ENCODE data around the gene BRD2. TPM values are rescaled to one million over a fixed set of nuclear protein-coding genes. Genes with fewer than 3 reads are reported as not detected.
A peak's percentile ranks its signal among the peaks of the same experiment; 100 is the strongest.

BRD2 gene
- total RNA-seq, 4 donors from 2014 or later = 110 to 152 (median 132) TPM

DNA sequence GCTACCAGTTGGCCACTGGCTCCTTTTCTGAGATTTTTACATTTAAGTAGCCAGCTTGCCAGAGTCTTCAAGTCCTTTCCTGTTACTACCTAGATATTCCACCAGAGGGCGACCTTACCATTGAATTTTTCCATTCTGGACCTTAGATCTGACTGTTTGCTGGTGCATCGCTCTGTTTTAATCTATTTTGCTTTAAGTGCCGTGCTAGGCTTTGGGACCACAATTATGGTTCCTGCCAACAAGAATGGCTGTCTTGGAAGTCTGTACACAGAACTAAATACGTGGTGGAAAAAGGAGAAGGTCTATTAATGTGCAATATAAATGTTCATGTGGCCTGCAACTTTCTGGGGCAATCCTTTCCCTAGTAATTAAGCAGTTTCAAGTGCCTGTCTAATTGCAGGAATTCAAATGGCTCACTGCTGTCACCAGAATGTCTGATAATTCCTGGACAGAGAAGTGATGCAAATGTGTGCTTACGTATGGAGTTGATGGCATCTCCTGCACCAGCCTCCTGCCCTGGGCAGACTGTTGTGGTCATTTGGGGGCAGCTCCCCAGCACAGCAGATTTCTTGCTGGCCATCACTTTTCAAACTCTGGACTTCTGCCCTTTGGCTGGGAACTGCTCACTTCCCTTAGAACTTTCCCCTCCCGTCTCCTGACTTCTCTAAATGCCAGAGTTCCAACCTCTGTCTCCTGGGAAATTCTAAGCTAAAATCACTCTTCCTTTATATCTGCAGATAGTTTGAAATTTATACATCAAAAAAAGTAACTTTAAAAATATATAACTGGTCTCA, 46.6 kb downstream of the BRD2 start:
- Histone ChIP-seq H3K9me3 (no peaks in the 10 kb centered on the region), H3K4me3 (no peak overlapping the region), H3K36me3 (no peaks in the 10 kb centered on the region), H3K27me3 (peaks cover 0 to 40% (median 0%) of the 10 kb centered on the region in 4 donors), H3K4me1 (peaks cover 0 to 22% (median 21%) of the 10 kb centered on the region in 3 donors), H3K27ac (peak overlapping the region in 2 of 4 donors; percentile 9 to 56)
- WGBS, 2 donors = 16 to 32% methylated on average over 6 of the region's 6 CpGs
- intact Hi-C loops (cut with DNase I) = no loop called here
- no peak for TF ChIP-seq POLR2A (IDR thresholded peaks at IDR 0.05)
- TF ChIP-seq, protein P1, sequence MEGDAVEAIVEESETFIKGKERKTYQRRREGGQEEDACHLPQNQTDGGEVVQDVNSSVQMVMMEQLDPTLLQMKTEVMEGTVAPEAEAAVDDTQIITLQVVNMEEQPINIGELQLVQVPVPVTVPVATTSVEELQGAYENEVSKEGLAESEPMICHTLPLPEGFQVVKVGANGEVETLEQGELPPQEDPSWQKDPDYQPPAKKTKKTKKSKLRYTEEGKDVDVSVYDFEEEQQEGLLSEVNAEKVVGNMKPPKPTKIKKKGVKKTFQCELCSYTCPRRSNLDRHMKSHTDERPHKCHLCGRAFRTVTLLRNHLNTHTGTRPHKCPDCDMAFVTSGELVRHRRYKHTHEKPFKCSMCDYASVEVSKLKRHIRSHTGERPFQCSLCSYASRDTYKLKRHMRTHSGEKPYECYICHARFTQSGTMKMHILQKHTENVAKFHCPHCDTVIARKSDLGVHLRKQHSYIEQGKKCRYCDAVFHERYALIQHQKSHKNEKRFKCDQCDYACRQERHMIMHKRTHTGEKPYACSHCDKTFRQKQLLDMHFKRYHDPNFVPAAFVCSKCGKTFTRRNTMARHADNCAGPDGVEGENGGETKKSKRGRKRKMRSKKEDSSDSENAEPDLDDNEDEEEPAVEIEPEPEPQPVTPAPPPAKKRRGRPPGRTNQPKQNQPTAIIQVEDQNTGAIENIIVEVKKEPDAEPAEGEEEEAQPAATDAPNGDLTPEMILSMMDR (IDR thresholded peaks at IDR 0.05) = peak; percentile 73 to 85 (median 82)
- no peak for DNase-seq

DNA sequence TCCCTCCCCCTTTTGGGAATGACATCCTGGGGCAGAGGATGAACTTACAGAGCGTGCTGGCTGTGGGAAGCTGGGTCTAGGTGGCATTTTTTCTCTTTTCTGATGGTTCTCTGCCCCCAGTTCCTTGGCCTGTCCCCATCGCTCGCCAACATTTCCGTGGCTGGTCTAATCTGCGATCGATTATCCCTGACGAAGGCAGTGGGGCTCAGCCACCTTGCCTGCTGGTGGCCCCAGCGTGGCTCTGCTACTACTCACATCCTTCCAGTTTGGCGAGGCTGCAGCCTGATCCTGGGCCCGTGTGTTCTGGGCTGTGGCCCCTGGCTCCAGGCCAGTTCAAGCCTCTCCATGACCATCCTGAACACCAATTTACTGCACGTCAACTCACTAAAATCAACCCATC, 47.4 kb downstream of the BRD2 start:
- intact Hi-C loops (cut with DNase I) = no loop called here
- Histone ChIP-seq H3K27me3 (peaks cover 0 to 32% (median 0%) of the 10 kb centered on the region in 4 donors), H3K4me3 (no peak overlapping the region), H3K36me3 (no peaks in the 10 kb centered on the region), H3K4me1 (peaks cover 0 to 28% (median 21%) of the 10 kb centered on the region in 3 donors), H3K27ac (peak overlapping the region in 1 of 4 donors; percentile 9), H3K9me3 (no peaks in the 10 kb centered on the region)
- DNase-seq = no peak
- 79 to 87% methylated on average over 11 of the region's 11 CpGs for WGBS, 2 donors
- TF ChIP-seq, protein P1 (IDR thresholded peaks at IDR 0.05) = no peak
- TF ChIP-seq POLR2A (IDR thresholded peaks at IDR 0.05) = no peak

DNA sequence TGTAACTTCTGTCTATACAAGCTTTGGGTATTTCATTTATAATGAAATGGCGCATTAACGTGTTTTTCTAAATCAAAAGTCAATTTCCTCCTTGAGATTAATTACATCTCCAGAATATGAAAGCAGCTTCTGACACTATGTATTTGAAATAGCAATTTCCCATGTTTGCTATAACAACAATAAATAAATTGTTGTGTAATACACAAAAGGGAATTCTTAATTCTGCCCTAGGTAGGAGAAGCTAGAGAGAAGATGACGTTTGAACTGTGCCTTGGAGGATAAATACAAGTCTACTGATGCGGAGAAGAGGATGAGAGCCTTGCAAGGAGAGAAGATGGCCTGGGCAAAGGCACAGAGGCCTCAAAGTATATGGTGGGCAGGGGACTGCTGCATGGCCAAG, 48.6 kb downstream of the BRD2 start:
- H3K9me3 ChIP-seq = no peaks in the 10 kb centered on the region
- TF ChIP-seq POLR2A (IDR thresholded peaks at IDR 0.05) = no peak
- TF ChIP-seq, protein P1 (IDR thresholded peaks at IDR 0.05) = no peak
- no peaks in the 10 kb centered on the region for H3K36me3 ChIP-seq
- DNase-seq = no peak
- H3K4me3 ChIP-seq = no peak overlapping the region
- H3K27ac ChIP-seq = peak overlapping the region in 2 of 4 donors; percentile 78 to 84
- peaks cover 0 to 27% (median 0%) of the 10 kb centered on the region in 4 donors for H3K27me3 ChIP-seq
- H3K4me1 ChIP-seq = peaks cover 0 to 28% (median 21%) of the 10 kb centered on the region in 3 donors
- intact Hi-C loops (cut with DNase I) = no loop called here
- 71 to 72% methylated on average over 4 of the region's 4 CpGs for WGBS, 2 donors

DNA sequence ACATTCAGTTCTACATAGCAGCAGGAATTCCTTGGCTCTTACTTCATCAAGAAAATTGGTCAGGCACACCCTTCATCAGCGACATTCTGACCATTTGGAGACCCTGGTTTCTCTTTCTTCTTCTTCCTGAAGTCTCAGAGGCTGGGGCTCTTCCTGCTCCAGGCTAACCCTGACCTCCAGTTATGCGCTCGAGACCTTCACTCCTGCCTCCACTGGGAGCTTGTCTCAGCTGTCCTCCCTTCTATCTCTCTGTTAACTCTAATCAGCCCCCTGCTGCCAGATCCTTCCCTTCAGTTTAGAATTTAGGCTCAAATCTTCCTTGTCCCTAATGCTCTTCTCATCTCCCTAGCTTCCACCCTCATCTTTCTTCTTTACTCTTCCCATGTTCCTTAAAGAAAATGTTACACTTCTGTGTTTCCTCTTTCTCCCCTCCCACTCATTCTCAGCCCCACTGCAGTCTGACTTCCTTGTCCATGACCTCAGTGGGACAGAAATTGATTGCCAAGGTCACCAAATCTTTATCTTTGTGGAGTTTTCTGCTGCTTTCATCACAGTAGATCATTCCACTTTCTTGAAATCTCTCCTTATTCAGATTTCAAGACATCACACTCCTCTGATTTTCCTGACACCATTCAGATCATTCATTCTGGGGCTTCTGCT, 49.4 kb downstream of the BRD2 start:
- TF ChIP-seq, protein P1 (IDR thresholded peaks at IDR 0.05) = no peak
- WGBS, 2 donors = 57 to 58% methylated on average over 3 of the region's 3 CpGs
- Histone ChIP-seq H3K36me3 (no peaks in the 10 kb centered on the region), H3K27ac (peak overlapping the region; percentile 19 to 84 (median 78)), H3K4me3 (no peak overlapping the region), H3K27me3 (peaks cover 0 to 27% (median 0%) of the 10 kb centered on the region in 4 donors), H3K4me1 (peaks cover 0 to 28% (median 21%) of the 10 kb centered on the region in 3 donors), H3K9me3 (no peaks in the 10 kb centered on the region)
- no peak for DNase-seq
- intact Hi-C loops (cut with DNase I) = no loop called here

DNA sequence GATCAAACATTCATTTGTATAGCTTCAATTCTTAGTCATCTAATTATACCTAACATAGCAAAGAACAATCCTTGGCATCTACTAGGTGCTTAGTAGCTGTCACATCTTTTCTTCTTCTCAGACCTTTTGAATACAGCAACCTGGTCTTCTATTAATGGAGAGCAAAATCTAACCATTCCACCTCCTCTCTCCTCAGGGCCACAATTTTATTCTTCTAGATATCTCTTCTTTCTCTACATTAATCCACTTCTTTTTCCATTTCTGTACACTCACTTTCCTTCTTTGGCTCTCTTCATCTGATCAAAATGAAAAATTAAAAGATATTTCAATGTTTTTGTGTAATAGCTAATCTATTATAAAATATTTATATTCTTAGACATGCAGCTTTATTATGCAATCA, 50.0 kb downstream of the BRD2 start:
- Histone ChIP-seq H3K27me3 (peaks cover 0 to 25% (median 0%) of the 10 kb centered on the region in 4 donors), H3K4me1 (peaks cover 0 to 28% (median 21%) of the 10 kb centered on the region in 3 donors), H3K9me3 (no peaks in the 10 kb centered on the region), H3K4me3 (peak overlapping the region in 1 of 4 donors; percentile 54), H3K27ac (peak overlapping the region; percentile 19 to 84 (median 78)), H3K36me3 (no peaks in the 10 kb centered on the region)
- TF ChIP-seq, protein P1 (IDR thresholded peaks at IDR 0.05) = no peak
- TF ChIP-seq POLR2A (IDR thresholded peaks at IDR 0.05) = no peak
- intact Hi-C loops (cut with DNase I) = no loop called here
- DNase-seq = no peak

All from esophagus squamous epithelium (tissue), 5 donors.